HepG2 (cell line): ENCODE data around the gene VEPH1. TPM values are rescaled to one million over a fixed set of nuclear protein-coding genes. Genes with fewer than 3 reads are reported as not detected.
"Not testable (repeated sequence)": the region's sequence is repeated elsewhere in the genome, so short reads cannot be mapped to it uniquely, and the experiment has no call there.

Experiments used
- ATAC-seq: fragments of 200-7000 bp; cut with Tn5 transposase; 3 replicates; pipeline ENCODE4 v1.9.1; 2020; ENCODE audit warnings: mild to moderate bottlenecking, moderate library complexity
- BruUV-seq: library from RNA; stranded (reverse); fragments of 400-500 nt; replicated peaks from 2 replicates; lab custom pipeline; 2021; lab: Mats Ljungman, UMichigan
- CTCF ChIA-PET: fragments of 300-600 bp; formaldehyde crosslinking; extraction: SDS; loops from one replicate; lab custom pipeline; 2021; ENCODE audit warnings: low total read pairs, inconsistent platforms, low intra/inter-chr PET ratio; lab: Yijun Ruan, JAX
- POLR2A ChIA-PET: fragments of 350-600 bp; sonication (Branson Sonifier 250); formaldehyde crosslinking; loops from one replicate; lab custom pipeline; 2020; ENCODE audit warnings: antibody characterized with exemption, inconsistent platforms; lab: Yijun Ruan, JAX
- DNase-seq: peaks from one replicate; pipeline ENCODE4 v3.0.0-alpha.2; 2015; ENCODE audit warnings: low spot score
- FAIRE-seq: peaks from 3 replicates; lab custom pipeline; 2011; peaks lifted over from hg19 to GRCh38; lab: Jason Lieb, UNC
- H2AFZ ChIP-seq: one replicate; pipeline ENCODE4 v1.6.1; 2011; ENCODE audit warnings: low read length, inconsistent platforms
- H3K27ac ChIP-seq: fragments of 300-600 bp; 3 replicates; pipeline ENCODE4 v1.8.0; 2011; ENCODE audit warnings: mixed run types, mild to moderate bottlenecking, mixed read lengths, low read length, inconsistent platforms; ENCODE audit not compliant: insufficient read depth; ENCODE audit errors: extremely low read length
- H3K27me3 ChIP-seq, 2 experiments: fragments of 200-600 bp in 1 of 2; 2 replicates in 1 of 2; 3 replicates in 1 of 2; pipeline versions ENCODE4 v1.6.0 to v1.8.0; 2011; ENCODE audit warnings: low read length in 2 of 2, mild to moderate bottlenecking in 2 of 2, moderate library complexity in 2 of 2, inconsistent platforms in 1 of 2; ENCODE audit not compliant: insufficient read depth in 2 of 2, control insufficient read depth in 1 of 2
- H3K36me3 ChIP-seq, 2 experiments: fragments of 200-600 bp in 1 of 2; replicated peaks in 1 of 2; 2 replicates in 1 of 2; 3 replicates in 1 of 2; pipeline versions ENCODE4 v1.5.1 to v1.8.0; 2011; ENCODE audit warnings: low read length in 2 of 2, inconsistent platforms in 1 of 2; ENCODE audit not compliant: insufficient read depth in 2 of 2, control insufficient read depth in 1 of 2
- H3K4me1 ChIP-seq: 2 replicates; pipeline ENCODE4 v1.5.1; 2012; ENCODE audit warnings: low read length, inconsistent platforms; ENCODE audit not compliant: insufficient read depth
- H3K4me2 ChIP-seq: 2 replicates; pipeline ENCODE4 v1.6.0; 2011; ENCODE audit warnings: low read depth, low read length, inconsistent platforms
- H3K4me3 ChIP-seq, 3 experiments: fragments of 200-600 bp in 1 of 3; sonication (generic), shearing (Covaris generic) in 1 of 3; replicated peaks in 1 of 3; 2 replicates each; pipeline ENCODE4 v1.5.1; 2011 to 2016; ENCODE audit warnings: low read length in 3 of 3, inconsistent platforms in 2 of 3, low read depth in 2 of 3, mild to moderate bottlenecking in 2 of 3, control low read depth in 1 of 3, mixed read lengths in 1 of 3; ENCODE audit not compliant: insufficient read depth in 1 of 3
- H3K79me2 ChIP-seq: one replicate; pipeline ENCODE4 v1.6.1; 2011; ENCODE audit warnings: low read length, inconsistent platforms; ENCODE audit not compliant: insufficient read depth
- H3K9ac ChIP-seq: 2 replicates; pipeline ENCODE4 v1.6.0; 2011; ENCODE audit warnings: mild to moderate bottlenecking, low read depth, low read length, inconsistent platforms; ENCODE audit not compliant: insufficient read depth
- H3K9me3 ChIP-seq: 2 replicates; pipeline ENCODE4 v1.5.1; 2012; ENCODE audit warnings: mild to moderate bottlenecking, low read length
- H4K20me1 ChIP-seq: 2 replicates; pipeline ENCODE4 v1.6.0; 2011; ENCODE audit warnings: inconsistent platforms, mild to moderate bottlenecking, low read length, moderate library complexity; ENCODE audit not compliant: insufficient read depth
- ATRX ChIP-seq: sonication (generic); formaldehyde crosslinking; IDR thresholded peaks from 2 replicates; pipeline ENCODE4 v1.4.0; 2020; ENCODE audit warnings: missing genetic modification reagents, borderline replicate concordance
- CEBPG ChIP-seq: IDR thresholded peaks from 2 replicates; pipeline ENCODE4 v1.6.1; 2016
- GPN1 ChIP-seq: sonication (generic); formaldehyde crosslinking; IDR thresholded peaks from 2 replicates; pipeline ENCODE4 v1.5.1; 2020; ENCODE audit warnings: missing genetic modification reagents, borderline replicate concordance
- MEIS2 ChIP-seq: sonication (generic); formaldehyde crosslinking; IDR thresholded peaks from 2 replicates; pipeline ENCODE4 v1.9.0; 2021; ENCODE audit warnings: mild to moderate bottlenecking, missing genetic modification reagents
- POGZ ChIP-seq: sonication (generic); formaldehyde crosslinking; IDR thresholded peaks from 2 replicates; pipeline ENCODE4 v1.4.0; 2020; ENCODE audit warnings: mild to moderate bottlenecking, missing genetic modification reagents
- RFX1 ChIP-seq: fragments of 450-650 bp; IDR thresholded peaks from 2 replicates; pipeline ENCODE4 v1.6.1; 2017
- SNAI1 ChIP-seq: sonication (generic); formaldehyde crosslinking; IDR thresholded peaks from 2 replicates; pipeline ENCODE4 v1.5.0; 2020; ENCODE audit warnings: mild to moderate bottlenecking, missing genetic modification reagents, borderline replicate concordance
- SP5 ChIP-seq: IDR thresholded peaks from 2 replicates; pipeline ENCODE4 v1.6.1; 2016; ENCODE audit warnings: low read depth, borderline replicate concordance
- ZMYM3 ChIP-seq: sonication (generic); formaldehyde crosslinking; IDR thresholded peaks from 2 replicates; pipeline ENCODE4 v1.5.1; 2020; ENCODE audit warnings: mild to moderate bottlenecking, missing genetic modification reagents
- ZNF160 ChIP-seq: sonication (generic); formaldehyde crosslinking; IDR thresholded peaks from 2 replicates; pipeline ENCODE4 v1.8.0; 2022; ENCODE audit warnings: mild to moderate bottlenecking, inconsistent platforms, missing genetic modification reagents
- ZNF350 ChIP-seq: sonication (generic); formaldehyde crosslinking; IDR thresholded peaks from 2 replicates; pipeline ENCODE4 v1.4.0; 2020; ENCODE audit warnings: mild to moderate bottlenecking, low read depth, missing genetic modification reagents, borderline replicate concordance
- ZNF879 ChIP-seq: sonication (generic); formaldehyde crosslinking; IDR thresholded peaks from 2 replicates; pipeline ENCODE4 v1.8.1; 2023; ENCODE audit warnings: missing genetic modification reagents
- WGBS: methylation state at CpG from one replicate; pipeline ENCODE4 v1.1.6; 2017; ENCODE audit warnings: low lambda C conversion rate; 5-methylcytosine and 5-hydroxymethylcytosine counted together
- in situ Hi-C: cut with HindIII; loops from 2 replicates; pipeline ENCODE4 v1.10.0; 2017; ENCODE audit warnings: low pct_unique_long_range_greater_than_20kb; ENCODE audit not compliant: extremely low pct_ligation_motif_present
- intact Hi-C: fragments of 100-400 bp; cut with micrococcal nuclease; formaldehyde crosslinking; loops from one replicate; pipeline ENCODE4 v1.10.0; 2022; ENCODE audit not compliant: unreplicated experiment
- polyA plus RNA-seq, 8 experiments: library from polyadenylated mRNA; depleted of rRNA in 3 of 8; stranded (reverse) in 7 of 8; unstranded in 1 of 8; fragments of >200 nt; fragmentation: Illumina TruSeq in 4 of 8; extraction: Trizol in 4 of 8; gene quantifications; 2 replicates each; pipeline versions ENCODE4 v1.2.1 to v1.2.3, GENCODE V29; 2011 to 2016; ENCODE audit warnings: low read depth in 4 of 8, missing spikeins in 1 of 8, mixed read lengths in 1 of 8; ENCODE audit not compliant: insufficient read depth in 1 of 8
- total RNA-seq, 5 experiments: library from RNA; depleted of rRNA; stranded (reverse); fragments of >200 nt; fragmentation: Illumina TruSeq; extraction: Trizol; gene quantifications; 2 replicates each; pipeline ENCODE4 v1.2.3, GENCODE V29; 2016; ENCODE audit warnings: low read depth in 1 of 5
- TF ChIP-seq, protein P1 (sequence below): sonication (generic); formaldehyde crosslinking; conservative IDR thresholded peaks from 2 replicates; pipeline ENCODE4 v1.4.0; 2020; ENCODE audit warnings: missing genetic modification reagents
- TF ChIP-seq, protein P2 (sequence below): sonication (generic); formaldehyde crosslinking; IDR thresholded peaks from 2 replicates; pipeline ENCODE4 v1.4.0; 2020; ENCODE audit warnings: missing genetic modification reagents, borderline replicate concordance

VEPH1 gene
- total and polyA plus RNA-seq, 2 of the 13 experiments (the other 11 are each of a cell fraction or from before 2014, with no cell fraction given) = not detected

DNA sequence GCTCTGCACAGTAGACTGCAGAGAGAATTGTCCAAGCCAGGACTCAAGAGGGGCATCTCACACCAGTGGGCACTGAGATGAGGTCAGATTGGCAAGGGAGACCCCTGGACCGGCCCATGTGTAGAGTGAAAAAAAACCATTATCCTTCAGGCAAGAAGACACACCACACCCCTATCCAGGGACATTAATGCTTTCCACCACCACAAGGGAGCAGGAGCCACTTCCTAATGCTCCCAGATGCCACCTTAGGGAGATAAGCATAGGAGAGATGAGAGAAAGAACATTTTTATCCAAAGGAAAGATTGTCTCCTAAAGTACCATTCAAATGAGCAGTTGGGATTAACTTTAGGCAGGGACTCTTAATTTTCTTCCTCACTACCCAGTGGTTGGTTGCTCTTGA is 176.2 kb downstream of the VEPH1 start:
- intact Hi-C loops (no loop called here), in situ Hi-C loops (no loop called here)
- H3K79me2 ChIP-seq = no peaks in the 10 kb centered on the region
- no peaks in the 10 kb centered on the region for H3K9me3 ChIP-seq
- no peaks in the 10 kb centered on the region for H3K36me3 ChIP-seq
- ChIA-PET POLR2A (no interaction called here), CTCF (no interaction called here)
- H2AFZ ChIP-seq = no peak overlapping the region
- H3K4me2 ChIP-seq = no peak overlapping the region
- DNase-seq (no peak), FAIRE-seq (no peak), ATAC-seq (no peak)
- no peaks in the 10 kb centered on the region for H3K27me3 ChIP-seq
- H3K27ac ChIP-seq = no peak overlapping the region
- no peak overlapping the region for H3K4me3 ChIP-seq
- H3K4me1 ChIP-seq = no peaks in the 10 kb centered on the region
- no peak overlapping the region for H3K9ac ChIP-seq
- WGBS = 46% methylated on average over 1 of the region's 1 CpG
- TF ChIP-seq GPN1 (CRISPR knock-in tag) = no peak
- no peak for TF ChIP-seq ZNF160 (CRISPR knock-in tag)
- no peak for TF ChIP-seq SP5 (CRISPR knock-in tag)
- TF ChIP-seq, protein P1, sequence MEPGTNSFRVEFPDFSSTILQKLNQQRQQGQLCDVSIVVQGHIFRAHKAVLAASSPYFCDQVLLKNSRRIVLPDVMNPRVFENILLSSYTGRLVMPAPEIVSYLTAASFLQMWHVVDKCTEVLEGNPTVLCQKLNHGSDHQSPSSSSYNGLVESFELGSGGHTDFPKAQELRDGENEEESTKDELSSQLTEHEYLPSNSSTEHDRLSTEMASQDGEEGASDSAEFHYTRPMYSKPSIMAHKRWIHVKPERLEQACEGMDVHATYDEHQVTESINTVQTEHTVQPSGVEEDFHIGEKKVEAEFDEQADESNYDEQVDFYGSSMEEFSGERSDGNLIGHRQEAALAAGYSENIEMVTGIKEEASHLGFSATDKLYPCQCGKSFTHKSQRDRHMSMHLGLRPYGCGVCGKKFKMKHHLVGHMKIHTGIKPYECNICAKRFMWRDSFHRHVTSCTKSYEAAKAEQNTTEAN (CRISPR knock-in tag) = no peak
- no peak for TF ChIP-seq SNAI1 (CRISPR knock-in tag)
- no peak for TF ChIP-seq MEIS2 (CRISPR knock-in tag)
- no peak for TF ChIP-seq CEBPG (CRISPR knock-in tag)
- TF ChIP-seq ZNF879 (CRISPR knock-in tag) = no peak
- no peak for TF ChIP-seq ZNF350 (CRISPR knock-in tag)
- no peak for TF ChIP-seq RFX1
- TF ChIP-seq ATRX (CRISPR knock-in tag) = no peak
- no peak for TF ChIP-seq ZMYM3 (CRISPR knock-in tag)
- TF ChIP-seq, protein P2, sequence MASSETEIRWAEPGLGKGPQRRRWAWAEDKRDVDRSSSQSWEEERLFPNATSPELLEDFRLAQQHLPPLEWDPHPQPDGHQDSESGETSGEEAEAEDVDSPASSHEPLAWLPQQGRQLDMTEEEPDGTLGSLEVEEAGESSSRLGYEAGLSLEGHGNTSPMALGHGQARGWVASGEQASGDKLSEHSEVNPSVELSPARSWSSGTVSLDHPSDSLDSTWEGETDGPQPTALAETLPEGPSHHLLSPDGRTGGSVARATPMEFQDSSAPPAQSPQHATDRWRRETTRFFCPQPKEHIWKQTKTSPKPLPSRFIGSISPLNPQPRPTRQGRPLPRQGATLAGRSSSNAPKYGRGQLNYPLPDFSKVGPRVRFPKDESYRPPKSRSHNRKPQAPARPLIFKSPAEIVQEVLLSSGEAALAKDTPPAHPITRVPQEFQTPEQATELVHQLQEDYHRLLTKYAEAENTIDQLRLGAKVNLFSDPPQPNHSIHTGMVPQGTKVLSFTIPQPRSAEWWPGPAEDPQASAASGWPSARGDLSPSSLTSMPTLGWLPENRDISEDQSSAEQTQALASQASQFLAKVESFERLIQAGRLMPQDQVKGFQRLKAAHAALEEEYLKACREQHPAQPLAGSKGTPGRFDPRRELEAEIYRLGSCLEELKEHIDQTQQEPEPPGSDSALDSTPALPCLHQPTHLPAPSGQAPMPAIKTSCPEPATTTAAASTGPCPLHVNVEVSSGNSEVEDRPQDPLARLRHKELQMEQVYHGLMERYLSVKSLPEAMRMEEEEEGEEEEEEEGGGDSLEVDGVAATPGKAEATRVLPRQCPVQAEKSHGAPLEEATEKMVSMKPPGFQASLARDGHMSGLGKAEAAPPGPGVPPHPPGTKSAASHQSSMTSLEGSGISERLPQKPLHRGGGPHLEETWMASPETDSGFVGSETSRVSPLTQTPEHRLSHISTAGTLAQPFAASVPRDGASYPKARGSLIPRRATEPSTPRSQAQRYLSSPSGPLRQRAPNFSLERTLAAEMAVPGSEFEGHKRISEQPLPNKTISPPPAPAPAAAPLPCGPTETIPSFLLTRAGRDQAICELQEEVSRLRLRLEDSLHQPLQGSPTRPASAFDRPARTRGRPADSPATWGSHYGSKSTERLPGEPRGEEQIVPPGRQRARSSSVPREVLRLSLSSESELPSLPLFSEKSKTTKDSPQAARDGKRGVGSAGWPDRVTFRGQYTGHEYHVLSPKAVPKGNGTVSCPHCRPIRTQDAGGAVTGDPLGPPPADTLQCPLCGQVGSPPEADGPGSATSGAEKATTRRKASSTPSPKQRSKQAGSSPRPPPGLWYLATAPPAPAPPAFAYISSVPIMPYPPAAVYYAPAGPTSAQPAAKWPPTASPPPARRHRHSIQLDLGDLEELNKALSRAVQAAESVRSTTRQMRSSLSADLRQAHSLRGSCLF (CRISPR knock-in tag) = no peak
- no peak for TF ChIP-seq POGZ (CRISPR knock-in tag)
- H4K20me1 ChIP-seq = no peaks in the 10 kb centered on the region
- no TSS peak for BruUV-seq

DNA sequence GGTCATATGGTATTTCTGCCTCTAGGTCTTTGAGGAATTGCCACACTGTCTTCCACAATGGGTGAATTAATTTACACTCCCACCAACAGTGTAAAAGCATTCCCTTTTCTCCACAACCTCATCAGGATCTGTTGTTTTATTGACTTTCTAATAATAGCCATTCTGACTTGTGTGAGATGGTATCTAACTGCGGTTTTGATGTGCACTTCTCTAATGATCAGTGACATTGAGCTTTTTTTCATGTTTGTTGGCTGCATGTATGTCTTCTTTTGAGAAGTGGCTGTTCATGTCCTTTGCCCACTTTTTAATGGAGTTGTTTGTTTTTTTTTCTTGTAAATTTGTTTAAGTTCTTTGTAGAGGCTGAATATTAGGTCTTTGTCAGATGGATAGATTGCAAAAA is 178.3 kb downstream of the VEPH1 start:
- H3K79me2 ChIP-seq, intact Hi-C loops, CTCF ChIA-PET, H3K4me1 ChIP-seq, H3K9ac ChIP-seq, H3K27me3 ChIP-seq, POLR2A ChIA-PET, DNase-seq, H3K4me3 ChIP-seq, BruUV-seq, H3K27ac ChIP-seq, in situ Hi-C loops, ATAC-seq, H3K36me3 ChIP-seq, H4K20me1 ChIP-seq, H3K4me2 ChIP-seq, FAIRE-seq, H3K9me3 ChIP-seq, H2AFZ ChIP-seq: not testable (repeated sequence)
- 0% methylated on average over 1 of the region's 1 CpG for WGBS
